Measurements from ENCODE around the gene LYZL6. TPM values are rescaled to one million over a fixed set of nuclear protein-coding genes. Genes with fewer than 3 reads are reported as not detected.
A peak's percentile ranks its signal among the peaks of the same experiment; 100 is the strongest.

Gene LYZL6, protein sequence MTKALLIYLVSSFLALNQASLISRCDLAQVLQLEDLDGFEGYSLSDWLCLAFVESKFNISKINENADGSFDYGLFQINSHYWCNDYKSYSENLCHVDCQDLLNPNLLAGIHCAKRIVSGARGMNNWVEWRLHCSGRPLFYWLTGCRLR
- not detected for polyA plus RNA-seq (ENCODE audit: insufficient read length)
- long read RNA-seq, donor 1: 0 reads
- long read RNA-seq, donor 2: 0 reads
- long read RNA-seq, donor 3: 0 reads
- long read RNA-seq, donor 4: 0 reads
- long read RNA-seq, donor 5: 0 reads
- long read RNA-seq, donor 6: 0 reads
- long read RNA-seq, donor 7: 0 reads
- long read RNA-seq, donor 8: 0 reads

DNA sequence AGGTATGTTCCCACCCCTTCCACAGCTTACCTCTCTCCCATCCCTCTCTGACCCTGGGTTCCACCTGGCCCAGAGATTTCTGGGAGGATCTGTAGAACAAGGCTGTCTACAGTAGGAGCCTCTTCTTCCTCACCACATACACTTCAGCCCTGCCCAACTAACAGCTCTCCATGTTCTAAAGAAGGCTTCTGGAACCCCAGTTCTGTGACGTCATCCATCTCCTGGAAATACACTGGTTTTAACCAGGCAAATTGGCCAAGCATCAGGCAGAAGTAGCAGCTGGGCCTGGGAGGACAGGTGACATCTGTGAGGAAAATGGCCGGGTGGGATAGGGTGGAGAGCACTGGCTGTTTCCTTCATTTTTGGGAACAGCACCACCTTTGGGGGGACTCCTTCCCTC, at the start of gene LYZL6:
Gene LYZL6, minus strand, starts transcription at position 177 of the 400 bp plus-strand sequence. CDS start 4,357 bp downstream, outside the sequence.
- DNase-seq: no peak

DNA sequence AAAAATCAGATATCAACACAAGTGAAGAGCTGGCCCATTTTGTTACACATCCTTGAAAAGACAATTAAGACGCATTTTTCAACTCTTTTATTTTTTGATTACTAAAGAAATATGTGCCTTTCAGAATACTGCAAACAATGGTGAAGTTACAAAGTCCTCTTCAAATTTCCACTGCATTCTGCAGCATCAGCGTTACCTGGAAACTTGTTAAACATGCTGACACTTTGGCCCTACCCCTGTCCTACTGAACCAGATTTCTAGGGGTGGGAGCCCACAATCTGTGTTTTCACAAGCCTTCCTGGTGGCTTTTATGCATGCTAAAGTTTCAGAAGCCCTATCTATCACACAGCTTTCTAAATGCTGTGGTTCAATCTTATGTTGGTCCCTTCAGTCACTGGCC, 47.6 kb upstream of the LYZL6 start:
- DNase-seq: no peak

DNA sequence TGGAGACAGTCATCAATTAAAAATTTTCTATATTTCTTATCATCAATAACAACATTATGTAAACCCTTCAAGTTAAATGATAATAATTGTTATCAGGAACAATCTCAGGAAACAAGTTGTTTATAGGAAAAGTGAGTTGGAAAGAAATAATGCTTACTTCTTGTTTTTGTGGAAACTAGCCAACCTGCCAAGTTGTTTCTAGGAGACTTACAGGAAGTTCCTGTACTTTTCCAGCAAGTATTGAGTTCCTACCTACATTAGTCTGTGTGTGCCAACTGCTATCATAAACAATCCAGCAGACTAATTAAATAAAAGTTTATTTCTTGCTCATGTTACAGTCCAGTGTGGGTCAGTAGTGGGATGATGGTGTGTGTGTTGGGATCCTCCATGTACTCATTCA, 44.7 kb upstream of the LYZL6 start:
- no peak for DNase-seq

DNA sequence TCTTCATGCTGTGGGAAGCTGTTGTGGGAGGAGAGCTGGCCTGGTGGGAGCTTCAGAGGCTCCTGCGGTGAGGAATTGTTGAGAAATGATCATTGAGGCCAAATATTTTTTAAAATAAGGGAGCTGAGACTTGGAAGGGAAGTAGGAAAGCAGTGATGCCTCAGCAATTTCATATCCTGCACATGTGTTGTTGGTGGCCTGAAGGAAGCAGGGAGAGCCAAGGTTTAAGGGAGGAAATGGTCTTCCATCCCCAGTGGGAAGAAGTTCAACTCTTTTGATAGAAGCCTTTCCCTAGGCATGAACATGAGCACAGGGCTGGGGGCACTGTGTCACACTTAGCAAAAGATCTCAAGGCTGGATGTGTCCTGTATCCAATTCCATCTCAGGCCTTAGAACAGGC, 43.1 kb upstream of the LYZL6 start, which contains the start of gene CCL14:
Gene CCL14, minus strand, starts transcription at position 87 of the 400 bp plus-strand sequence. Its CDS starts 80 bp downstream, at position 7.
- DNase-seq: no peak

DNA sequence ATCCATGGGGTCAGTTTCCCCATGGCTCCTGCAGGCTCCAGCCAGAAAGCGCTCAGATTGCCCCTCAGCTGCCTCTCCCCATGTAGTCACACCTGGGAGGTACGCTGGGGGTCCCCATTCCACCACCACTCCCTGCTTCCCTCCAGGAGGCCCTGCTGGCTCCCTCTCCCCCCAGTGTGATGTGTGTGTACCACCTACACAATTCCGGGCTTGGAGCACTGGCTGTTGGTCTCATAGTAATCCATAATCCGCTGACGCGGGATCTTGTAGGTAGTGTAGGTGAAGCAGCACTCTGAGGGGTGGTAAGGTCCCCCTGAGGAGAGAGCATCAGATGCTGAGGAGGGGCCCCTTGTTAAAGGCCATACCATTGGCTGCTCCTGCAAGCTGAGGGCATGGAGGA, 40.6 kb upstream of the LYZL6 start:
- DNase-seq: no peak

DNA sequence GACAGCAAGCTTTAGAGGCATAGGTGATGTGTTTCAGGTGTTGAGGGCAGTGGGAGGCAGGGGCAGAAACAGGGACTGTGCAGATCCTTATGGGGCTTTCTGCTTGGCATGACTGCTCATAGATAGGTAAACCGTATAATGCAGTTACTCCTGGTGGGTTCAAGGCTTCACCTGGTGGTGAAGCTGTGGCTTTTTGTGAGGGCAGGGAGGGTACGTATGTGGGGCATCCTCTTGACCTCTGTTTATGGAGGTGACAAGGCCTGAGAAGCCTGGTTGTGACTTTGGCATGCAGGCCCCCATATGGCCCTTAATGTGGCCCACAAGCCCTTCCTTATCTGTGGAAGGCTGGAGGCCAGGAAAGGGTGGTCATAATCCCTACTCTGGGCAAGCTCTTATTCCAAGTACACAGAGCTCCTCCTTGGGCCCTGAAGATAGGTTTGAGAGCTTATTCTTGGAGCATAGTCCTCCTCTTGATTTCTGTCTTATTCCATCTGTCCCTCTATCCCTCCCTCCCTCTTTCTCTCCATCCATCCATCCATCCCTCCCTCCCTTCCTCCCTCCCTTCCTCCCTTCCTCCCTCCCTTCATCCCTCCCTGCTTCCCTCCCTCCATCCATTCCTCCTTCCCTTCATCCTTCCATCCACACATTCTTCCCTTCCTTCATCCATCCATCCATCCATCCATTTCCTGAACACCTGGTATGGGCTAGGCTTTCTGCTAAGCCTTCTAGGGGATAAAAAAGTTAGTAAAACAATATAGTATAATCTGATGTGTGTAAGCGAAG, 39.1 kb upstream of the LYZL6 start:
- no peak for DNase-seq

DNA sequence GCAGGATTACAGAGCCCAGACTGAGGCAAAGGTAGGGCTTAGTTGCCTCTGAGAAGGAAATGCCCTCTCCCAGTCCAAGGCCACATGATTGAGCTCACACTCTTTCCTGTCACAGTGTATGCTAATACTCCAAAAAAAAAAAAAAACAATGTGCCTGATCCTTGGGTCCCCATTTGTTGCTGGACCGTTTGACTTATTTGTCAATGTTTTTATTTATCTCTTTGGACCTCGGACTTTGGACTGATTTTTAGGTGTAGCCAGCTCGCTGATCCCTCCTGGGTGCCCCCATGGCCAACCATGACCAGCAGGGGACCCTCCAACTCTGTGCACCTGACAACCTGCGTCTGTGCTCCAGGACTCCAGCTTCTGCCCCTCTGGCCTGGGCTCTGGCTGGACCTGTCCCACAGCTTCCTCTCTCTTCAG, 38.4 kb upstream of the LYZL6 start:
- DNase-seq: no peak

DNA sequence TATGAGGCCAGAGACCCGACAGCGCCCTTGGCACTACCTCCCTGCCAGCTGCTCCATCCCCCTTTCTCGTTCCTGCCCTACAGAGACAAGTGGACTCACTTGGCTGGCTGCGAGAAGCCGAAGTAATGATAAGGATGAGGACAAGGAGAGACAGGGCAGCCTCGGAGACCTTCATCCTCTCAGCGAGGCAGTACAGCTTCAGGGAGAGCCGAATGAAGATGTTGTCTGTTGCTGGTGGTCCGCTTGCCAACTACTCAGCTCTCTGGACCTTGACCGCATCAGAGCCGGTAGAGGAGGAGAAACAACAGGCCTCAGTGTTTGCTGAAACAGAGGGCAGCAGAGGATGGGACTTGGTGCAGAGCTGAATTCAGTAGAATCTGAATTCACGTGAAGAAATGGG, 37.7 kb upstream of the LYZL6 start, which contains the start of gene CCL16:
Gene CCL16, minus strand, starts transcription at position 252 of the 400 bp plus-strand sequence. Its CDS starts 77 bp downstream, at position 175.
- DNase-seq: no peak

DNA sequence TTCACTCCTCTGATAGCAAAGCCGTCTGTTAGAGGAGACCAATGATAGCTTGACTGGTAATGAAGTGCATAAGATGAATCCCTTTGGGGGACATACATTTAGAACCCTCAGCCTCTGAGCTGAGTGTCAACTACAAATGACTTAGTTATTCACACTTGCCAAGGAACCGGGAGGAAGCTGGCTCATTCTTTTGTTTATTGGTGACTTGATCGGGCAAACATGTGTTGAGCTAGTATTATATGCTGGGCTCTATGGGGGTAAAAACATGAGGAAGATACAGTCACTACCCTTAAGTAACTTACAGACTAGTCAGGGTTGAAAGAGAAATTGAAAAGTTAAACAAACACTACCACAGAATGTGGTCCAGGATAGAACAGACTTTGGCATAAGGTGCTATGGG, 34.8 kb upstream of the LYZL6 start:
- DNase-seq: no peak

DNA sequence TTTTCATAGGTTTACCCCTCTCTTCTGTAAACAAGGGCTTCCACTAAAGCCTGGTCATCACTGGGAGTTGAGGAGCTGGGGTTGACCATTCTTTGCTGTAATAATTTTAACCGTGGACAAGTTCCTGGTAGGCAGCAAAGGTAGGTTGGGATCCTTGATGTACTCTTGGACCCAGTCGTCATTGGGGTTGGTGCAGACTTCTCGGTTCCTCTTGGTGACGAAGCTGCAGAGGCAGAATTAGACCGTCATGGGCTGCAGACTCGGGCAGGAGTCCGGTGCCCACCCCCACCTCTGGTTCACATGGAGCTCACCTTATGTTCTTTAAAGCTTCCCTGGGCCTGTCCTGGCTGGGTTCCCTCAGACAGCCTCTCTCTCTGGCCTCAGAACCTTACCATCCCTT, 34.0 kb upstream of the LYZL6 start:
- DNase-seq: no peak

DNA sequence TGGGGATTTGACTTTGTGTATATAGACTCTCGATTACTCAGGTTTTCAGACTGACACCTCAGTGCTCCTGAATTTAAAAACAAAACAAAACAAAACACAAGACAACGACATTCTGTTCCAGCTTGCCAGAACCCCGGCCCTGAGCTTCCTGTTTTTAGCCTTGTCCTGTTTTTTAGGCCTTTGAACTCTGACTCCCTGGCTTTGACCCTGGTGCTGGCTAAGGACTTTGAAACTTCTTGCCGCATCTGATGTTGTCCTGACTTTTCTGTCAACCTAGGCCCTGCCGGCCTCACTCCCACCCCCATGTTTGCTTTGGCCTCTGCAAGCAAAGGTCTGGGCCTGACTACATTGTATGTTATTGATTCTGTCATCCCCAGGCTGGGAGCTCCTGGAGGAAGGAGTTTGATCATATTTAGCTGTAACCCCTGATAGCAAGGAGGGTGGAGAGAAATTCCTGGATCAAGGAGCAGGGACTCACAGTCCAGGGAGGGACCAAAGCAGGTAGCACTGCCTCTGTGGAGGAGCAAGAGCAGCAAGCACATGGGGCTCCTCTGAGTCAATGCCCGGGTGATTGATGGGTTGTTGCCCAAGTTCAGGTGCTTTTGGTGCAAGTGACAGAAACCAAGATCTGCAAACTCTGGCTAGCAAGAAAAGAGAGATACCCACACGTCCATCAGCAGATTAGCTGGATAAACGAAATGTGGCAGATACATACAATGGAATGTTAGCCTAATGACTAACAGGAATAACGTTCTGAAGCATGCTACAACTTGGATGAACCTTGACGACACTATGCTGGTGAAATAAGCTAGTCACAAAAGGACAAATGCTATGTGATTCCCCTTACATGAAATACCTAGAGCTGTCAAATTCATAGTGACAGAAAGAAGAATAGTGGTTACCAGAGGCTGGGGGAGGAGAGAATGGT, 30.1 kb upstream of the LYZL6 start:
- no peak for DNase-seq

DNA sequence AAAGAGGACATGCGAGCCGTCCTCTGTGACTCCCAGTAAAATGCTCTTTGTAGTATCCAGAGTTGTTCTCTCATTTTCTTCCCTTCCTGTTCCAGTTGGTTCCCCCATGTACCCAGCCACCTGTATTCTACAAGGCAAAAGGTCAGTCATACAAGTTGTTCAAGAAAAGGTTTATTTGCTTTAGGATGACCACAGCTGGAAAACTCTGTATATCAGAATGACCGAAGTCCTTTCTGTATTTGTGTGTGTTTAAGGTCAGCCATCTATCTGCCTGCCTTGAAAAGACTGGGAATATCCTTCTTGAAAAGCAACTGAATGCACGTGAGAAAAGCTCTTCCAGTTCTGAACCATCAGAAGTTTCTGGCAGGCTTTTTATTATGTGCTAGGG, 29.4 kb upstream of the LYZL6 start:
- no peak for DNase-seq

DNA sequence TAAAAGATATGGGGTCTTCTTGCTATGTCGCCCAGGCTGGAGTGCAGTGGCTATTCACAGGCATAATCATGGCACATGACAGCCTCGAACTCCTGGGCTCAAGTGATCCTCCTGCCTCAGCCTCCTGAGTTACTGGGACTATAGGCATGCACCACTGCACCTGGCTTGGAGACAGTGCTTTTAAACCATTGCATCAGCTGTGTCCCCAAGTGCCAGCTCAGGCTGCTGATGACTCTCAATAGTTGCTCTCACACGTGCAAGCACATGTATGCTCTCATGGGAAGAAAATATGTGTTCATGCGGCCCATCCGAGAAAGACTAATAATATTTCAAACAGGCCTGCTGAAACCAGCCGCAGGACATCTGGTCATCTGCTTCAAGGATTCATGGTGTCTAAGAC, 29.0 kb upstream of the LYZL6 start:
- no peak for DNase-seq

DNA sequence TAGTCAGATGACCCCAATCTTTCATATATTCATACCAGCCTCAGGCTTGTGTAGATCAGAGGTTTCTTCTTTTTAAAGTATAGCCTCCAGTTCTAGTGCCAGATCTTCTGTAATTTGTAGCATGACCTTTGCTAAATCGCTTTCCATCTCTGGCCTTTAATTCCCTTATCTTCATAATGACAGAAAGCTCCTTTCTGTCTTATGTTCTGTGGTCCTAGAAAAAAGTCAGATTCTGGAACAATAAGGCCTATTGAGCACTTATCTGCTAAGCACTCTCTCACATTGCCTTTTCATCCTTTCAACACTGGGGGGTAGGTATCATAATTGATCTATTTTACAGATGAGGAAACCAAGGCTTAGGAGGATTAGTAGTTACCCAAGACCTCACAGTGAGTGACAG, 28.6 kb upstream of the LYZL6 start:
- no peak for DNase-seq

DNA sequence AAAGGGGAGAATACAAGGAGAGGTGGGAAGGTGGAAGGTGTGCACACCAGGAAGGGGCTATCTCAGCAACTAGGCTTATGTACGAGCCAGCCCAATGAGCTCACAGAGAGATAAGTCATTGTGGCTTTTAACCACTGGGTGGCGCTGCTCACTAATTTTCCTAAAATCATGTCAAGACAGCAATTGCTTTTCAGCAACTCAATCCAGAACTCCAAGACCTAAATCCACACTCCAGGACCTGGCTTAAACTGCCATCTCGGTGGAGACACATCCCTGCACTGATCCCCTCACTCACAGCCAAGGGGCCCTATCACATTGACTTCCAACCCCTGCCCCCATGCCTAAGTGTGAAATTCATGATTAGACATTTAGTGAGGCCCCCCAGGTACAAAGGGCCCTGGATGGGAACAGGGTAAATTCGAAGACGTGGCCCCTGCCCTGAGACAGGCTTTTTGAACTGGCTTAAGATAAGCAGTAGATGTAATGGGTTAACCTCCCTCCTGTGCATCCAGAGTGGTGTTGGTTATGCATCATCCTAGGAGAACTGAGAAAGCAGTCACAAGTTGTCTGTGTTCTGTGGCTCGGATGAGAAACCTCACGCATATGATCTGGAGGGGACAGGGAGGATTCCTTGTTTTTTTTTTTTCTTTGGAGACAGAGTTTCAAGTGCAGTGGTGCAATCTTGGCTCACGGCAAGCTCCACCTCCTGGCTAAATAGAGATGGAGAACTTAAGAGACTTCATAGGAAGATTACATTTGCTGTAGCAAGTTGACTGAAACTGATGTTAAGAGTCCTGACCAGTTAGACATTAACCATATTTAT, 26.3 kb upstream of the LYZL6 start:
- peak; percentile 89 for DNase-seq

DNA sequence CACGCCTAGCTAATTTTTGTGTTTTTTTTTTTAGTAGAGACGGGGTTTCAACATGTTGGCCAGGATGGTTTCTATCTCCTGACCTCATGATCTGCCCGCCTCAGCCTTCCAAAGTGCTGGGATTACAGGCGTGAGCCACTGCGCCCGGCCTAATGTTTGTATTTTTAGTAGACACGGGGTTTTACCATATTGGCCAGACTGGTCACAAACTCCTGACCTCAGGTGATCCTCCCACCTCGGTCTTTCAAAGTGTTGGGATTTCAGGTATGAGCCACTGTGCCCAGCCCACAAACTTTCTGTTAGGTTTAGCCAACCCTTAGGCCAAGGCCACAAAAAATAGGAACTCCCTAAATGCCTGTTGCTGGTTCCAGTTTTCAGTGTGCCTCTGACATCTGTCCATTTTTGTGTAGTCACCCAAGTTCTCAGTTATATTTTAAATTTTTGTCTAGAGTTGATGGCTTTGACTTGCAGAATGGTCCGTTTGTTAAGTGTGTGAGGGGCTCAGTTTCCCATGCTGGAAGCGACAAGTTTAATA, 25.1 kb upstream of the LYZL6 start:
- no peak for DNase-seq

DNA sequence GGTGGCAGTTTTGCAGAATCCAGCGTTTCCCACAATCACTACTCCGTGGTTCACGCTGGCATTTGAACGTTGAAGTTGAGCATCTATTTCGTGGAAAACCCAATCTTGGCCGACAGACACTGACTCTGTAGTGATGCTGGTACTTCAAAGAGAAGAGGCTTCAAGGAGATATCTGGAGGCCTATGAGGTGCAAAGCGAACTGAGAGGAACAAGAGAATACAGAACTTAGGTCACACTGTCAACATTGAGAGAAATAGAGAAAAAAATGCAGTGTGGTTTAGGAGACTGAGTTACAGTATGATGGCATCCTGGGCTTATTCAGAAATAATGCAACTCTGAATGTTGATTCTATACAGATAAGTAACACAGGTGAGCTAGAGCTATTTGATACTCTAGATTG, 21.8 kb upstream of the LYZL6 start:
- DNase-seq: no peak

DNA sequence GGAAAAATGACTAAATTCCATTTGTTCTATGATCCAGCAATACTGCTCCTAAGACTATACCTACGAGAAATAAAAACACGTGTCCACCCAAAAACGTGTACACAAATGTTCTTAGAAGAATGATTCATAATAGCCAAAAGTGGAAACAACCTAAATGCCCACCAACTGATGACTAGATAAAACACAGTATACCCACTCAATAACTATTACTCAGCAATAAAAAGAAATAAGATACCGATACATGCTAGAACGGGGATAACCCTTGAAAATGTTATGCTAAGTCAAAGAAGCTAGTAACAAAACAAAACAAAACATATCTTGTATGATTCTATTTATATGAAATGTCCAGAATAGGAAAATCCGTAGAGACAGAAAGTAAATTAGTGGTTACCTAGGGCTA, 20.1 kb upstream of the LYZL6 start:
- DNase-seq: no peak

DNA sequence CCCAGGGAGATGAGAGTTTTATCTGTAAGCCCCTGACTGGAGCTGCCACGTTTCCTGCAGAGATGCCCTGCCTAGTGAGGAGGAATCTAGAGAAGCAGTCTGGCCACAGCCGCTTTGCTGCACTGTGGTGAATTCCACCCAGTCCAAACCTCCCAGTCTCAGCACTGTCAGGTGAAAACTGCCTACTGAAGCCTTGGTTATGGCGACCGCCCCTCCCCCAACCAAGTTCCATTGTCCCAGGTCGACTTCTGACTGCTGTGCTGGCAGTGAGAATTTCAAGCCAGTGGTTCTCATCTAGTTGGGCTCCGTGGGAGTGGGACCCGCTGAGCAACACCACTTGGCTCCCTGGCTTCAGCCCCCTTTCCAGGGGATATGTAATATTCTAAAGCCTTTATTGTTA, 10.2 kb upstream of the LYZL6 start:
- no peak for DNase-seq

DNA sequence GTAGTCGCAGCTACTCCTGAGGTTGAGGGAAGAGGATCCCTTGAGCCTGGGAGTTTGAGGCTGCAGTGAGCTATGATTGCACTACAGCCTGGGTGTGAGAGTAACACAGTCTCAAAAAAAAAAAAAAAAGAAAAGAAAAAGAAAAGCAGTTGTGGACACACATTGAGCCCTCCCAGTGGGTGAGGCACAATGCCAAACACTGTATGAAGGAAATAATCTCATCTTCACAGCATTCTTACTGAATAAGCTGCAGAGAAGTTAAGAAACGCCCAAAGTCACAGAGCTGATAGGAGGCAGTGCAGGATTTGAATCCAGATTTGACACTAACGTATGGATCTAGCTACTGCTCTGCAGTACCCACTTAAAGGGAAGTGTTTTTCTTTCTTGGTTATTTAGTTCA, 5.9 kb upstream of the LYZL6 start:
- no peak for DNase-seq

DNA sequence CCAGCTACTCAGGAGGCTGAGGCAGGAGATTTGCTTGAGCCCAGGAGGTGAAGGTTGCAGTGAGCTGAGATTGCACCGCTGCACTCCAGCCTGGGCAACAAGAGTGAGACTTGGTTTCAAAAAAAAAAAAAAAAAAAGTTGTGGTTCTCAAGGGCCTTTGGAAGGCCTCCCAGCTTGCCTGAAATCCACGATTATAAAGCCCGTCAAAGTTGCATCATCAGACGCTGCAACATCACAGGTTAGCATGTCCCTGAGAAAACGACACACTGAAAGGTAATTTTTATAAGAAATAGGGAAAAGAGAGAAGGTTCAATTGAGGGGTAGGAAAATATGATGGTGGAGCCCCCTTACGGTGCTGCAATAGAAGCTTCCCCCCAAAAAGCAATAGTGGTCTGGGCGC, 4.6 kb upstream of the LYZL6 start:
- DNase-seq: no peak

All from left kidney (tissue), 8 donors.